SIG-M5 treated with dmso at 0.1 percent for 504 hours (cell line): Measurements from ENCODE around the gene QSOX1.

Source experiments
- DNase-seq: peaks from one replicate; lab custom pipeline; 2025; ENCODE audit not compliant: unreplicated experiment; lab: John Stamatoyannopoulos, UW

The QSOX1 gene

DNA sequence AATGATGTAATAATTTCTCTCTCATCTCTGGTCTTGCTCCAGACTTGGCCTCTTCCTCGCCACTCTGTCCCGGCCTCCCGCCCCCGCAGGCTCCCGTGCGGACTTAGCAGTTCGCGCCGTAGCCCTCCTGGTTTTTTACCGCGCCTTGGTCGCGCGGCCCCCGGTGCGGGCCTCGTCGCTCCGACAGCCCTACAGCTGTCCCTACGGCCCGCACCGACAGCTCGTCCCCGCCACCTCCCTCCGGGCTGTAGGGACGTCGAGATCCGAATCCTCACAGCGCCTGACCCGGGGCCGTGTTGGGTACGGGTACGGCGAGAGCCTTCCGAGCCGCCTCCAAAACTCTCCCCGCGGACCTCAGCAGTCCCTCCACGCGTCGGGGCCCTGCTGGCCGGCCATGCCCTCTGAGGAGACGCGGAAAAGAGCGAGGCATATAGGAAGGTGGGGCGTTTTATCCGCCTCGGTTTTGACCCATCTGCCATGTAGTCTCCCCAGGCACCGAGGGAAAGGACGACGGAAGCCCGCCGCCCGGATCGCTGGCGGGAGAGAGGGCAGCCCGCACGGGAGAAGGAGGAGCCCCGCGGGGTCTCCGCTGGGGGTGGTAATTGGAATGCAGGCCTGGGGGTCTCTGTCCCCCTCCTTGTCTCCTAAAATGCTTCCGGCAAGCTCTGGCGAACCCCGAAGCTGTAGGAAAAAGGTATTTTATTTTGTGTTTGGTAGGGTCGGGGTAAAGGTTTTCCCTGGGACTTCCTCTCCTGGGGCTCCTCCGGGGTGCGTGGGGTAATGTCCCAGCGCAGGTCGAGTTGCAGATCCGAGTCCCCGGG lies 78.7 kb downstream of the QSOX1 start:
- DNase-seq: no peak

GRCh38 chr1:180234369-180235076 lies 79.9 kb downstream of the QSOX1 start:
- no peak for DNase-seq

DNA sequence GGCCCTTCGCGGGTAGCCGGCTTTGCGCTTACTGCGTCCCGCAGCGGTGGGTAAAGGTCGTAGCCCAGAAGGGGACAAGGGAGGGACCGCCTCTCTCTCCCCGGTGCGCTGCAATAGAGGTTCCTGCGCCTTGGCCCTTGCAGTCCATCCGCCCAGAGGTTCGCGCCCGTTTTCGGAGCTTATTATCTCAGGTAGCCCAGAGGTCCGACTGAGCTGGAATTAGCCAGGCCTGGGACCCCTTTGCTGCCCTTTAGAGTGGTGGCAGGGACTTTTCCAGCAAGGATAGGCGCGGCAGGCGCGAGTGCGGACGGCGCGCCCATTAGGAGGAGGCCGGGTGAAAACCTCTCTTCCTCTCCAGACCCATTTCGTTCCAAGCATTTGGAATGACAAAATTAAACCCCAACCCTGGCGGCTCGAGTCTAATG lies 80.4 kb downstream of the QSOX1 start:
- no peak for DNase-seq

- no peak for DNase-seq
These were observed 81.0 kb downstream of the QSOX1 start for GRCh38 chr1:180235502-180236239.

- no peak for DNase-seq
These were observed 82.2 kb downstream of the QSOX1 start for GRCh38 chr1:180236698-180237509.

GRCh38 chr1:180237869-180238476 lies 83.3 kb downstream of the QSOX1 start:
- no peak for DNase-seq

DNA sequence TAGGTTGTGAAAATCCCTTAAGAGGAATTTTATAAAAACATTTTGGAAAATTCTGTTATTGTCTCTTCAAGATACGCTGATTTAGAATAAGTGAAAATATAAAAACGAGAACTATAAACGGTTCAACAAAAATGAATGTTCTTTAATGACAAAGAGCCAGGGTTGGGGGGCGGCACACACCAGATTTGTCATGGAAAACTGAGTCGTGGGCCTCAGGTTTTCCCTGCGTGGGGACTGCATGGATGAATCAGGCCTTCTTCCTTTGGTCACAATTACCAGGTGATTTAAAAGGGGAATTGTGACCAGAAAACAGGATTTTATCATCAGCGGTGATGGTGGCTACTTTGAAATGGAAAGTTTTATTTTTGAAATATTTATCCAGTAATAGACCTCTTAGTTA lies 84.0 kb downstream of the QSOX1 start:
- DNase-seq: no peak

- no peak for DNase-seq
These were observed 84.8 kb downstream of the QSOX1 start for GRCh38 chr1:180239145-180240096.

DNA sequence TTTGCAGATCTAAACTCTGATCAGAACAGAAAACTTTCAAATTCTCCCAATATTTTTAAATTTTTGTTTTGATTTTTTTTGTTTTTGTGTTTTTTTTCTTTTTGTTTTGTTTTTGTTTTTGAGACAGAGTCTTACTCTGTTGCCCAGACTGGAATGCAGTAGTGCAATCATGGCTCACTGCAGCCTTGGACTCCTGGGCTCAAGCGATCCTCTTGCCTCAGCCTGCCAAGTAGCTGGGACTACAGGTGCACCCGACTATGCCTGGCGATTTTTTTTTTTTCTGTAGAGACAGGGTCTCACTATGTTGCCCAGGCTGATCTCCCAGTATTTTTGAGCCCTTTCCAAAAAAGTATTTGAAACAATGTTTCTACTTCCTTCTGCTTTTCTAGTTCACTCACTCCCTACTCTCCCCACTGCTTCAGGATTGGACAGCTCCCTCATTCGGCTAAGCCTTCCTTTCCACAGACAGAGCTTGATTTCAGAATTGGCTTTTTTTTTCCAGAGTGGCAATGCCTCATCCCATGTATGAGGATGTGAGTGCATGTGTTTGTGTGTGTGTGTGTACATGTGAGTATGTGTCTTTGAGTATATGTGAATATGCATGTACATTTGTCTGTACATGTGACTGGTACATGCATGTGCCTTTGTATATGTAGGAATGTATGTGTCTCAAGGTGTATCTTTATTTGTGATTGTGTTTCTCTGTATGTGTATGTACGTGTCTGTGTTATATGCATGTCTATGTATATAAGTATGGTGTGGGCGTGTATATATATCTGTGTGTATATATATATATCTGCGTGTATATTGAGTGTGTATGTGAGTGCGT lies 87.3 kb downstream of the QSOX1 start:
- peak; percentile 59 for DNase-seq

DNA sequence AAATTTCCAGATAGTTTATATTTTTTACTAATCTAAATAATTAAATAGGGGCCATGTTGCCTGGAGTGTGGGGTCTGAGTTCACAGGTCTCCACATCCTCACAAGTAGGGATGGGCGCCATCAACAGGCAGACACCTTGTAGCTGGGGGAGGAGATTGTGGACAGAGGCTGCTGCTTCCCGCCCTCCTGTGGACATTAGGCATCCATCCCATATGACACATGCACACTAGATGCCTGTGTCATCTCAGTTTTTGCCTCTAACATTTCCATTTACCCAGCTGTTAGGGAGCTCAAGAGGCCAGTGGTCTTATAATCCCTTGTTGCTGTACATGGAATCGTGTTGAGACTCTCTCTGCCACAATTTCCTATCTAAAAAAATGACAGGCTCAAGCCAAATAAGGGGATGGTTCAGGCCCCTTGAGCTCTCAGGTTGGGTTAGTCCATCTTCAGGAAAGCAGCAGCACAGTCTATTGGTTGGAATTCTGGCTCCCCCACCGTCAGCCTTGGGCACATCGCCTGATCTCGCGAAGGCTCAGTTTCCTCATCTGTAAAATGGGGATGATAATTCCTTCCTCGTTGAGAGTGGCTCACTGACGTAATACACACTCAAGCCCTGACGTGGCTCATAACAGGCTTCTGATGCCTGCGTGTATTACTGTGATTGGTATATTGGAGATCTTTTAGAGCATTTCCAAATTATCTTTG lies 89.0 kb downstream of the QSOX1 start:
- DNase-seq: no peak

GRCh38 chr1:180244840-180245239 lies 90.2 kb downstream of the QSOX1 start:
- no peak for DNase-seq

GRCh38 chr1:180246579-180246978 lies 91.9 kb downstream of the QSOX1 start:
- DNase-seq: no peak

GRCh38 chr1:180247061-180247460 lies 92.4 kb downstream of the QSOX1 start:
- DNase-seq: no peak

- DNase-seq: no peak
These were observed 92.9 kb downstream of the QSOX1 start for GRCh38 chr1:180247580-180247979.

DNA sequence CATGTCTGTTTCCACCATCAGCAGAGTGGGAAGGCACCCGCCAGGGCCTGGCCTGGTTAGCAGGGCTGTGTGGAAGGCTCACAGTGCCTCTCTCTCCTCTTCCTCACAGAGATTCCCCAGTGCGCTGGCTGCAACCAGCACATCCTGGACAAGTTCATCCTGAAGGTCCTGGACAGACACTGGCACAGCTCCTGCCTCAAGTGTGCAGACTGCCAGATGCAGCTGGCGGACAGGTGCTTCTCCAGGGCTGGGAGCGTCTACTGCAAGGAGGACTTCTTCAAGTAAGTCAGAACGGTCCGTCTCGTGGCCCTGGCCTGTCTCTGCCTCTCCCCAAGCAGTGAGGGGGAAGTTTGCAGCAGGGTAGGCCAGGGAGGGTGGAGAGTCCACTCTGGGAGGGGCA lies 93.5 kb downstream of the QSOX1 start:
- DNase-seq: no peak

DNA sequence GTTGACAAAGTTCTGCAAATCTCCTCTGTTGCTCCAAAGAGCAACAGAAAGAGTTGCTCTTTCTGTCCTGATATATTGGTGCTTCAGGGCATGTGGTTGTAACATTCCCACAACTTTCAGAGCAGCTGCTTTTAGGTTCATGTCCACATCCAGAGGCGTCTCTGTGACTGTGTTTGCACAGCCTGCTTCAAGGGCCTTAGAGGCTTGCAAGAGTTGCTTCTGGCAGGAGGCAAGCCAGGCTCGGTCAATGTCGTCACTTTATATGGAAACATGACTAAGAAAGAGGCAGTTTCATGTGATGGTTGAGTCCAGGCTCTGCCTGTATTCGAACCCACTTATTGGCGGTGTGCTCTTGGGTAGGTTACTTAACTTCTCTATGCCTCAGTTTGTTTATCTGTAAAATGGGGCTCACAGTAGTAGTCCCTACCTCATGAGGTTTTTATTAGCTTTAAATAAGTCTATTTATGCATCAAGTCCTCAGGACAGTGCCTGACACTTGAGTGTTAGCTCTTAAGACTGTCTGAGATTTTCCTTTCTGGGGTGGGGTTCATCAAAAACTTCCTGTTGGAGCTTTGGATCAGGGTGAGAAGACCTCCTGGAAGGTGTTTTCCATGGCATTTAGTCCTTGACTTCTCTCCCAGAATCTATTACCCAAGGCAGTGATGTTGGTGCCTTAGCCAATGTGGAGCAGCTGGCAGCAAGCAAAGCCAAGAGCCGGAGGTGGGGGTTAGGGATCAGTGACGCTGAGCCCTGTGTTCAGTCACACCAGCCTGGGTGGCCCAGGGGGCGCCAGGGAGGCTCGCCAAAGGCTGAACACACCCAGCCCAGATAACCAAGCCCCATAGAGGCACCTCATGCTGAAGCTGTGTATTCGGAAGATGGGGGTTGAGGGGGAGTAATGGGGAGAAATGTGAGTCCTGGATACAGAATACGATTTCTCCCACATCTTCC lies 94.3 kb downstream of the QSOX1 start:
- peak; percentile 13 for DNase-seq
